HG02678 (cell line): ENCODE measurements around the gene SETD3.

Experiments used
- ATAC-seq: cut with Tn5 transposase; IDR thresholded peaks from one replicate; pipeline ENCODE4 v1.9.1; 2021; ENCODE audit warnings: mild to moderate bottlenecking, moderate library complexity; ENCODE audit not compliant: unreplicated experiment

Gene SETD3

GRCh38 chr14:99497894-99498293, 17.2 kb upstream of the SETD3 start:
- ATAC-seq, result no peak

- ATAC-seq, result no peak
Measured at GRCh38 chr14:99497341-99497740, 16.7 kb upstream of the SETD3 start.

- ATAC-seq, result no peak
Measured at GRCh38 chr14:99484106-99484505, 3.4 kb upstream of the SETD3 start.

- ATAC-seq, result no peak
Measured at GRCh38 chr14:99481745-99482099, 1.1 kb upstream of the SETD3 start.

- peak; percentile 83 for ATAC-seq
Measured at GRCh38 chr14:99480917-99481744, 472 bp upstream of the SETD3 start, which contains the start of gene CCNK. Gene CCNK (plus strand): TSS chr14:99481409. CDS start chr14:99492678, 11,269 bp downstream.

GRCh38 chr14:99479160-99479905, 1.3 kb downstream of the SETD3 start:
- ATAC-seq, result no peak

- ATAC-seq, result no peak
Measured at GRCh38 chr14:99478128-99478527, 2.5 kb downstream of the SETD3 start.

GRCh38 chr14:99476864-99477263, 3.8 kb downstream of the SETD3 start:
- no peak for ATAC-seq

GRCh38 chr14:99475660-99476059, 5.0 kb downstream of the SETD3 start:
- ATAC-seq, result no peak

GRCh38 chr14:99475179-99475578, 5.5 kb downstream of the SETD3 start:
- ATAC-seq, result no peak

GRCh38 chr14:99473458-99473857, 7.2 kb downstream of the SETD3 start:
- ATAC-seq, result no peak

GRCh38 chr14:99472937-99473336, 7.7 kb downstream of the SETD3 start:
- no peak for ATAC-seq

- ATAC-seq, result no peak
Measured at GRCh38 chr14:99471731-99472130, 8.9 kb downstream of the SETD3 start.

- no peak for ATAC-seq
Measured at GRCh38 chr14:99468836-99469592, 11.6 kb downstream of the SETD3 start.

- ATAC-seq, result no peak
Measured at GRCh38 chr14:99468081-99468480, 12.6 kb downstream of the SETD3 start.

- ATAC-seq, result no peak
Measured at GRCh38 chr14:99467336-99468078, 13.2 kb downstream of the SETD3 start.

GRCh38 chr14:99466758-99467157, 13.9 kb downstream of the SETD3 start:
- no peak for ATAC-seq

- no peak for ATAC-seq
Measured at GRCh38 chr14:99465288-99465687, 15.4 kb downstream of the SETD3 start.

GRCh38 chr14:99463974-99464373, 16.7 kb downstream of the SETD3 start:
- ATAC-seq, result no peak

GRCh38 chr14:99462210-99462609, 18.4 kb downstream of the SETD3 start:
- no peak for ATAC-seq
